ENCODE results near the gene POLR1A. TPM values are rescaled to one million over a fixed set of nuclear protein-coding genes. Genes with fewer than 3 reads are reported as not detected.

Gene POLR1A
- total RNA-seq, 1 donor from 2014 or later: 40.4 TPM

DNA sequence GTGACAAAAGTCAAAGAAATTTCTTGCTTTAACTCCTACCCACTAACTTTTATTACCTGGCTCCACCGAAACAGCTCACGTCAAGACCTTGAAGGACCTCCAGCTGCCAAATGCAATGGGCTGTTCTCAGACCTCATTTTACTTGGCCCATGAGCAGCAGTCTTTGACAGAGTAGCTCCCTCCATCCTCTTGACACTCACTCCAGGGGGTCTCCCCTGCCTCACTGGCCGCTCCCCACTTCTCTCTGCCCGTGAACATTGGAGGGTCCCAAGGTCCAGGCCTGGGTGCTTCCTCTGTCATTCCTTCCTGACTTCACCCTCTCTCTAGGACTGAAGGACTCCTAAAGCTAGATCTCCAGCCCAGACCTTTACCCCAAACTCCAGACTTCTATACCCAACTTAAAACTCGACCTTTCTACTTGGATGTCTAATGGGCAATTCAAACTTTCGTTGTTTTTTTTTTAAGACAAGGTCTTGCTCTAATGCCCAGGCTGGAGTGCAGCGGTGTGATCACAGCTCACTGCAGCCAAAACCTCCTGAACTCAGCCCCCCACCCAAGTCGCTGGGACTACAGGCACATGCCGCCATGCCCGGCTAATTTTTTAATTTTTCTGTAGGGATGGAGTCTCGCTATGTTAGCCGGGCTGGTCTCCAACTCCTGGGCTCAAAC is 124.0 kb downstream of the POLR1A start:
- no peak for DNase-seq (ENCODE audit: low read depth)

DNA sequence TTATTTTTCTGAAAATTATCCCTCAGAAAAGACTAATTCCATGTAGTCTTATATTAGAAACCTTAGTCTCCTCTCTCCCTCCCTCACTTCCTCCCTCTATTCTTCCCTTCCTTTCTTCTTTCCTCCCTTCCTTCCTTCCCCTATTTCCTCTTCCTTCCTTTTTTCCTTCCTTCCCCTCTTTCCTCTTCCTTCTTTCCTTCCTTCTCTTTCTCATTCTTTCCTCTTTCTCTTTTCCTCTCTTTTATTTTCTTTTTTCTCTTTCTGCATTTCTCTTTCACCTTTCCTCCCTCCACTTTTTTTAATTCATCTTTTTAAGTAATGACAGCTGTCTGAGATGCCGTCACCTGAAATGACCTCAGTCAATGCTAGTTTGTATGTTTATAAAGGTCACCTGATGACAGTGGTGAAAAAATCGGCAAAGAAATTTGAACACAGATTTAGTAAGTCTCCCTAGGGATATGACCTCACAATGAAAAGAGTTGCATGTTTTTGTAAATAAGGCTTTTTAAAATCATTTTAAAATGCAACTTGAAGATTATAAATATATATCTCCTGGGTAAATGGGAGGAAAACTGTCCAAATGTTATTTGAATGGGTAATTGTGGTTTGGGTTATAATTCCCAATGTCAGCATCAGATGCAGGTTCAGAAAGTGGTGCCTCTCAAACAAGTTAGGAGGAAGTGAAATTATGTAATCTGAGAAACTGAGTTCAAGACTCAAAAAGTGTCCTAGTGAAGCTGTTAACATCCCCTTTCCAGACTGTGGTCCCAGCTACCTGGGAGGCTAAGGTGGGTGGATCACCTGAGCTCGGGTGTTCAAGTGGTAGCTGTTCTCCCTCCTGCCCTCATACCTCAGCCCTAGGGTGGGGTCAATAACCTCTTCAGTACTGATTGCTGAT is 126.6 kb downstream of the POLR1A start:
- no peak for DNase-seq (ENCODE audit: low read depth)

DNA sequence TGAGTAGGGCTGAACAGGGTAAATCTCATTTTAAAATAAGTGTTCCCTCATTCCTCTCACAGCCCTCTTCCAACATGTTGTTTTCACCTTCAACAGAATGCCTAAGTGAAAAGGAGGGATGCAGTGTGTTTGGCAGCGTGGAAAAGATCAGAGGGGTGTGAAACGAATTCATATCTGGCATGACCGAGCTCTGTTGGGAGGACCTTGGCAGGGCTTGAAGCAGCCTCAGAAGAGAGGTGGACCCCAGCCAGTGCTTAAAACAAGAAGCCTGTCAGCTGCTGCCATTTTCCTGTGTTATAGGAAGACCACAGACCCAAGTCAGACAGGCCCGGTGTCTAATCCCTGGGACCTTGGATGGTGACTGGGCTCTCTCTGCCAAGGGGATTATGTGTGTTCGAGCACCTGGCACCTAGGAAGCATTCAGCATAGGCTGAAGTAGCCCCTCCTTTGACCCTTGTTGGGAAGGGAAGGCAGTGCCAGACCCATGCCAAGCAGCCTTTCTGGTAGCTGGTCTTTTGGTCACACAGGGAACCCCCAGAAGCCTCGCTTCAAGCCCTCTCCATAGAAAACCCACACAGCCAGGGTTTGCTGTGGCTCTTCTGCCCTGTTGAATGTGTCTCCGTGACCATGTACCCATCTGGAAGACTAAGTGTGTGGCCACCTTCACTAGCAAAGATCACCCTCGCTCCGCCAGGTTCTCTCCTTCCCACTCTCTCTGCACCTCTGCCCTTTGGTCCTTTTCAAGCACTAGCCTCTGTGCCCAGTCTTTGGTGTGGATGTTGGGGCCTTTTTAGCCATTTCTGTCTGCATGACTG is 129.4 kb downstream of the POLR1A start:
- DNase-seq (ENCODE audit: low read depth): no peak

DNA sequence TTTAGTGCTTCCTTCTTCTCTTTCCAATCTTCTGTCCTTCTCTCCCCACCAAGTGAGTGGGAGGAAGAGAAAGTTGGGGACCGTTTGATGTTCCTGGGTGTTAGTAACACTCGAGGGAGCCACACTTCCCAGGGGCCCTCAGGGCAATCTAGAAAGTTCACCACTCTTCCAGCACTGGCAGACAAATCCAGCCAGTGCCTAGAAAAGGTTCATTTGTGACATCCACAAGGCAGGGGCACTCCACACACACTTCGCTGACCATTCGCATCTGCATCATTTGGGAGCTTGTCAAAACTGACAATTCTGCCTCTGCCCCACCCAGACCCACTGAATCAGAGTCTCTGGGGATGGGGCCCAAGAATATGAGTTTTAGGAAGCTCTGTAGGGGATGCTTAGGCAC is 130.1 kb downstream of the POLR1A start:
- DNase-seq (ENCODE audit: low read depth): no peak

DNA sequence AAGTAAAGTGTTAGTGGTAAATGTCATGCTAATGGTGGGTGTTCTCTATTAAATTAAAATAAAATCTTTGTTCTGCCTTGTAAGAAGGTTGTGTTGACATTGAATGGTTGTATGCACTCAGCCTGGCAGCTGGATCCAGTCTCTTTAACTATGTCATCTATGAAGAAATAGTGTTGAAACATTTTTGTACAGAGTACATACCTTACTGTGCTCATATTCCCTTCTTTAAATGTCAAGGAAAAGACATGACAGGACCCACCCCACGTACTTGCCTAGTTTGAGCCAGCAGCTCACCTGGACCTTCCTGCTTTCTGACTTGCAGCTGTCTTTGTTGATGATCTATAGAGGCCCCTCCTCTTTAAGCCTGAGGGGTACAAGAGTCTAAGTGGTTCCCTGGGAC is 131.3 kb downstream of the POLR1A start:
- DNase-seq (ENCODE audit: low read depth): no peak

DNA sequence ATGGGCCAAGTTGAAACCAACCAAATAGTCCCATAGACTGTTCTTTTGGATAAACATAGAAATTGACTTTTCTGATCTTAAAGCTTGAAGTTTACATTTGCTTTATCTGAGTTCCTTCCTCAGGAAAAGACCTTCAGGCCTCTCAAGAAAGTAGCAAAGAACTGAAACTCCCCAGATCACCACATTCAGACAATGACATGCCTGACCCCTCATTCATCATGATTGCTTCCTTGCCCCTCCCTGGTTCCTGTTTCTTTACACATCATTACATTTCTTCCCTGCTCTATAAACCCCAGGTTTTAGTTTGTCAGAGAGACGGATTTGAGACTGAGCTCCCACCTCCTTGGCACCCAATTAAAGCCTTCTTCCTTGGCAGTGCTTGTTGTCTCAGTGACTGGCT is 133.3 kb downstream of the POLR1A start:
- no peak for DNase-seq (ENCODE audit: low read depth)

DNA sequence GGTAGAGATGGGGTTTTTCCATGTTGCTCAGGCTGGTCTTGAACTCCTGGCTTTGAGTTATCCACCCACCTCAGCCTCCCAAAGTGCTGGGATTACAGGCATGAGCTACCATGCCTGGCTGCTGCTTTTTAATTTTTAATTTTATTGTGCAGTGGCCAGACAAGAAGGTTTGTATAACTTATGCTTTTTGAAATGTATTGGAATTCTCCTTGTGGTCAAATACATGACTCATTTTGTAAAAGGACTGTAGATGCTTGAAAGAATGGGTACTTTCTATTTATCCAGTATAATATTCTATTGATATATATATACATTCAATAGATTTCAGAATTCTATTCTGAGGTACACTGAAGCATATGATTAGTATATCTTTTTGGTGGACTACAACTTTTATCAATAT is 134.3 kb downstream of the POLR1A start:
- DNase-seq (ENCODE audit: low read depth): no peak

Other genes starting within 250 kb of the POLR1A start
- 5.2 and 5.9 TPM in 2 replicates for gene ST3GAL5, start 216.9 kb downstream of the POLR1A start, total RNA-seq
- 96.2 and 125 TPM in 2 replicates for gene PTCD3, start 349 bp upstream of the POLR1A start, total RNA-seq
- 57.1 and 98.5 TPM in 2 replicates for gene IMMT, start 89.6 kb upstream of the POLR1A start, total RNA-seq
- 32.0 and 51.7 TPM in 2 replicates for gene MRPL35, start 93.6 kb upstream of the POLR1A start, total RNA-seq
- 0.17 and 0.35 TPM in 2 replicates for gene REEP1, start 231.7 kb upstream of the POLR1A start, total RNA-seq

Data from renal cortical epithelial cell (primary cell).